Measurements from ENCODE around the gene G6PC1. TPM values are rescaled to one million over a fixed set of nuclear protein-coding genes. Genes with fewer than 3 reads are reported as not detected.

Gene G6PC1
- total and polyA plus RNA-seq, 2 of the 13 experiments (the other 11 are each of a cell fraction or from before 2014, with no cell fraction given) = 1.7 to 37.9 TPM

DNA sequence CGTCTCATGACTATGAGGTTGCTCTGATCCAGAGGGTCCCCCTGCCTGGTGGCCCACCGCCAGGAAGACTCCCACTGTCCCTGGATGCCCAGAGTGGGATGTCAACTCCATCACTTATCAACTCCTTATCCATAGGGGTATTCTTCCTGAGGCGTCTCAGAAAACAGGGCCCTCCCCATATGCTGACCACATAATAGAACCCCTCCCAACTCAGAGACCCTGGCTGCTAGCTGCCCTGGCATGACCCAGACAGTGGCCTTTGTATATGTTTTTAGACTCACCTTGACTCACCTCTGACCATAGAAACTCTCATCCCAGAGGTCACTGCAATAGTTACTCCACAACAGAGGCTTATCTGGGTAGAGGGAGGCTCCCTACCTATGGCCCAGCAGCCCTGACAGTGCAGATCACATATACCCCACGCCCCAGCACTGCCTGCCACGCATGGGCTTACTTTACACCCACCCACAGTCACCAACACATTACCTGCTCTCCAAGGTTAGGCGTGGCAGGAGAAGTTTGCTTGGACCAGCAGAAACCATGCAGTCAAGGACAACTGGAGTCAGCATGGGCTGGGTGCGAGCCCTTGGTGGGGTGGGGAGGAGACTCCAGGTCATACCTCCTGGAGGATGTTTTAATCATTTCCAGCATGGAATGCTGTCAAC, 2.3 kb upstream of the G6PC1 start (continued):
- TF ChIP-seq GATAD1 (CRISPR knock-in tag; IDR thresholded peaks at IDR 0.05) (no peak), MIER3 (CRISPR knock-in tag; IDR thresholded peaks at IDR 0.05; ENCODE audit: borderline replicate concordance) (peak; percentile 37; the same call in 1 of the 2 replicates), HNF4A (CRISPR knock-in tag; IDR thresholded peaks at IDR 0.05) (peak; percentile 55), SMAD1 (CRISPR knock-in tag; IDR thresholded peaks at IDR 0.05; ENCODE audit: borderline replicate concordance, low read depth) (peak; percentile 68; the same call in 1 of the 2 replicates), ATF5 (CRISPR knock-in tag; IDR thresholded peaks at IDR 0.05; ENCODE audit: low read depth) (no peak), CAMTA2 (CRISPR knock-in tag; IDR thresholded peaks at IDR 0.05; ENCODE audit: borderline replicate concordance) (no peak), ZNF883 (CRISPR knock-in tag; IDR thresholded peaks at IDR 0.05; ENCODE audit: not compliant biosample characterization) (peak; percentile 42), FOXC1 (CRISPR knock-in tag; IDR thresholded peaks at IDR 0.05; ENCODE audit: borderline replicate concordance) (peak; percentile 24; the same call in 1 of the 2 replicates), KLF12 (CRISPR knock-in tag; IDR thresholded peaks at IDR 0.05; ENCODE audit: borderline replicate concordance) (peak; percentile 63; the same call in 1 of the 2 replicates), KDM5A (IDR thresholded peaks at IDR 0.05; ENCODE audit: borderline replicate concordance, low read length) (no peak), ESRRA (CRISPR knock-in tag; IDR thresholded peaks at IDR 0.05; ENCODE audit: low read depth) (peak; percentile 91), REXO4 (CRISPR knock-in tag; IDR thresholded peaks at IDR 0.05; ENCODE audit: borderline replicate concordance) (no peak), DNMT3B (CRISPR knock-in tag; conservative IDR thresholded peaks at IDR 0.05) (no peak), PLRG1 (conservative IDR thresholded peaks at IDR 0.05) (no peak), ZNF501 (CRISPR knock-in tag; IDR thresholded peaks at IDR 0.05) (peak; percentile 79), ZNF138 (CRISPR knock-in tag; IDR thresholded peaks at IDR 0.05; ENCODE audit: low read depth) (no peak), SRSF1 (optimal IDR thresholded peaks at IDR 0.05; ENCODE audit: low read depth, low read length) (no peak), ZNF772 (CRISPR knock-in tag; IDR thresholded peaks at IDR 0.05) (0 out of 2 replicates have a peak, but pooled peaks have one; percentile 9), SMARCC2 (IDR thresholded peaks at IDR 0.05) (no peak), SRSF4 (IDR thresholded peaks at IDR 0.05; ENCODE audit: low read depth, low read length, poor library complexity, severe bottlenecking) (no peak), DPF2 (CRISPR knock-in tag; IDR thresholded peaks at IDR 0.05; ENCODE audit: borderline replicate concordance, low read depth) (no peak), HDAC1 (CRISPR knock-in tag; IDR thresholded peaks at IDR 0.05) (peak; percentile 46; the same call in 1 of the 2 replicates), ZNF292 (CRISPR knock-in tag; IDR thresholded peaks at IDR 0.05; ENCODE audit: borderline replicate concordance, low read depth) (no peak; the same call in 1 of the 2 replicates), PHB2 (IDR thresholded peaks at IDR 0.05; ENCODE audit: partially characterized antibody) (no peak), ZNF253 (CRISPR knock-in tag; IDR thresholded peaks at IDR 0.05; ENCODE audit: borderline replicate concordance) (no peak), RBM39 (IDR thresholded peaks at IDR 0.05; ENCODE audit: low read depth, low read length, poor library complexity, severe bottlenecking) (no peak), BHLHE40 (IDR thresholded peaks at IDR 0.05; ENCODE audit: low read length) (no peak), ZNF431 (CRISPR knock-in tag; IDR thresholded peaks at IDR 0.05; ENCODE audit: borderline replicate concordance, low read depth) (0 out of 2 replicates have a peak, but pooled peaks have one; percentile 38), HDAC2 (CRISPR knock-in tag; IDR thresholded peaks at IDR 0.05) (no peak), ZFP82 (CRISPR knock-in tag; IDR thresholded peaks at IDR 0.05; ENCODE audit: borderline replicate concordance) (no peak)
- TF ChIP-seq, protein P1, sequence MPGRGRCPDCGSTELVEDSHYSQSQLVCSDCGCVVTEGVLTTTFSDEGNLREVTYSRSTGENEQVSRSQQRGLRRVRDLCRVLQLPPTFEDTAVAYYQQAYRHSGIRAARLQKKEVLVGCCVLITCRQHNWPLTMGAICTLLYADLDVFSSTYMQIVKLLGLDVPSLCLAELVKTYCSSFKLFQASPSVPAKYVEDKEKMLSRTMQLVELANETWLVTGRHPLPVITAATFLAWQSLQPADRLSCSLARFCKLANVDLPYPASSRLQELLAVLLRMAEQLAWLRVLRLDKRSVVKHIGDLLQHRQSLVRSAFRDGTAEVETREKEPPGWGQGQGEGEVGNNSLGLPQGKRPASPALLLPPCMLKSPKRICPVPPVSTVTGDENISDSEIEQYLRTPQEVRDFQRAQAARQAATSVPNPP (CRISPR knock-in tag; IDR thresholded peaks at IDR 0.05) = no peak

All from HepG2 (cell line).